ENCODE data around the gene ATP2A2. TPM values are rescaled to one million over a fixed set of nuclear protein-coding genes. Genes with fewer than 3 reads are reported as not detected.

Gene ATP2A2
- total RNA-seq, 1 donor from 2014 or later: 515 TPM

DNA sequence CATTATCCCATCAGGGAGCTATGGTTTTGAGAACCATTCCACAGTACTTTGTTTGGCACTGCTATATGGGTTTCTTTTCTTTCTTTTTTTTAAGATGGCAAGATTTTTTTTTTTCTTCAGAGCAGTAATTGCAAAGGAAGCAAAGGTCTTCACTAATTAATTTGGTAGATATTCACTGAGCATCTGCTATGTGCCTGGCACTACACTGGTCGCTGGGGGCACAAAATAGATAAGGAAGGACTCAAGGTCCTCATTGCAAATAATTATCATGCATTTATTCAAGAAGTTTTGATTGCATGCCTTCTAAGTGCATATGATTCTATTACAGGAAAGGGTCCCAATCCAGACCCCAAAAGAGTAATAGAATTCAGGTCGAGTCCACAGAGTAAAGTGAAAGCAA, 10.0 kb upstream of the ATP2A2 start:
- Histone ChIP-seq H3K4me3 (ENCODE audit: low read length in 3 of 3) (no peak overlapping the region), H3K9ac (ENCODE audit: low read depth in 1 of 3, low read length in 3 of 3) (peak overlapping the region in 1 of 3 donors; percentile 72), H3K4me1 (ENCODE audit: control insufficient read depth in 3 of 3, insufficient read depth in 3 of 3, low read length in 3 of 3) (peaks cover 37 to 48% (median 44%) of the 10 kb centered on the region in 3 donors)

DNA sequence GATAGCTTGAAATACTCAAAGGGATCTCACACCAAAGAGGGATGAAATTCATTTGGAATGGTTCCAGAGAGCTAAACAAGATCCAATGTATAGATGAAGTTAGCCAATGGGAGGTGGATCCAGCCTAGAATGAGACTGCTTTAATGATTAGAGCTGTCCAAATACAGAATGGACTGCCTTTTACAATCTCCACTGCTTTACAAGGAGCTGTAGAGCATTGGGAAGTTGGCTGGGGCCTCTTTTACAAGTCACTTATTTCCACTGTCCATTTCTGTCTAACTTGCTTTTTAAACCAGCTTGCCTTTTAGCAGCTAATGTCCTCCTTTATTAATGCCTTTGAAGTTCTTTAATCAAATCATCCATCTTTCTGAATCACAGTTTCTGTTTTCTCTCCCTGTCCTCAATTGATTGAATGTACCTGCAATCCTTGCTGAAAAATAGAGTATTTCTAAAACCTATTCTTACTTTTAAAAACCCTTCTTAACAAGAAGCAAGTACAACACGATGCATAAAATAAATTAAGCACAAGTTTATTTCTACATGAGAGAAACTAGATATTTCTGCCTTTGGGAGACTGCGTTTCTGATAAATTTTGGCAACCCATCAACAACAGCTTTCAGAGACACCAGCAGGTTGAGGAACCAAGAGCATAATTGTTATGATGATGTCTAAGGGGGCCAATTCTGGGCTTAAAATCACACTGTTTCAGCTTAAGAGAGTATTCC, 3.4 kb upstream of the ATP2A2 start:
- peaks cover 0 to 4% (median 0%) of the 10 kb centered on the region in 3 donors for H3K36me3 ChIP-seq (ENCODE audit: control insufficient read depth in 3 of 3, insufficient read depth in 3 of 3, low read length in 3 of 3)
- H3K27me3 ChIP-seq (ENCODE audit: control insufficient read depth in 3 of 3, insufficient read depth in 3 of 3, low read length in 3 of 3): no peaks in the 10 kb centered on the region
- no peak overlapping the region for H3K4me3 ChIP-seq (ENCODE audit: low read length in 3 of 3)
- no peak overlapping the region for H3K27ac ChIP-seq (ENCODE audit: low read depth, low read length)
- H3K4me1 ChIP-seq (ENCODE audit: control insufficient read depth in 3 of 3, insufficient read depth in 3 of 3, low read length in 3 of 3): peaks cover 9 to 15% (median 12%) of the 10 kb centered on the region in 3 donors
- H3K9ac ChIP-seq (ENCODE audit: low read depth in 1 of 3, low read length in 3 of 3): no peak overlapping the region
- no peaks in the 10 kb centered on the region for H3K9me3 ChIP-seq (ENCODE audit: control insufficient read depth in 3 of 3, low read length in 3 of 3)

More for the DNA sequence above, 10.0 kb upstream of the ATP2A2 start:
- Histone ChIP-seq H3K36me3 (ENCODE audit: control insufficient read depth in 3 of 3, insufficient read depth in 3 of 3, low read length in 3 of 3) (no peaks in the 10 kb centered on the region), H3K27ac (ENCODE audit: low read depth, low read length) (peak overlapping the region; percentile 36), H3K9me3 (ENCODE audit: control insufficient read depth in 3 of 3, low read length in 3 of 3) (no peaks in the 10 kb centered on the region), H3K27me3 (ENCODE audit: control insufficient read depth in 3 of 3, insufficient read depth in 3 of 3, low read length in 3 of 3) (no peaks in the 10 kb centered on the region)

GRCh38 chr12:110278255-110278536, 2.9 kb upstream of the ATP2A2 start:
- Histone ChIP-seq H3K4me3 (ENCODE audit: low read length in 3 of 3) (no peak overlapping the region), H3K9me3 (ENCODE audit: control insufficient read depth in 3 of 3, low read length in 3 of 3) (no peaks in the 10 kb centered on the region), H3K27ac (ENCODE audit: low read depth, low read length) (no peak overlapping the region), H3K4me1 (ENCODE audit: control insufficient read depth in 3 of 3, insufficient read depth in 3 of 3, low read length in 3 of 3) (peaks cover 11 to 15% (median 12%) of the 10 kb centered on the region in 3 donors), H3K9ac (ENCODE audit: low read depth in 1 of 3, low read length in 3 of 3) (no peak overlapping the region), H3K36me3 (ENCODE audit: control insufficient read depth in 3 of 3, insufficient read depth in 3 of 3, low read length in 3 of 3) (peaks cover 2 to 4% (median 4%) of the 10 kb centered on the region in 3 donors), H3K27me3 (ENCODE audit: control insufficient read depth in 3 of 3, insufficient read depth in 3 of 3, low read length in 3 of 3) (no peaks in the 10 kb centered on the region)

DNA sequence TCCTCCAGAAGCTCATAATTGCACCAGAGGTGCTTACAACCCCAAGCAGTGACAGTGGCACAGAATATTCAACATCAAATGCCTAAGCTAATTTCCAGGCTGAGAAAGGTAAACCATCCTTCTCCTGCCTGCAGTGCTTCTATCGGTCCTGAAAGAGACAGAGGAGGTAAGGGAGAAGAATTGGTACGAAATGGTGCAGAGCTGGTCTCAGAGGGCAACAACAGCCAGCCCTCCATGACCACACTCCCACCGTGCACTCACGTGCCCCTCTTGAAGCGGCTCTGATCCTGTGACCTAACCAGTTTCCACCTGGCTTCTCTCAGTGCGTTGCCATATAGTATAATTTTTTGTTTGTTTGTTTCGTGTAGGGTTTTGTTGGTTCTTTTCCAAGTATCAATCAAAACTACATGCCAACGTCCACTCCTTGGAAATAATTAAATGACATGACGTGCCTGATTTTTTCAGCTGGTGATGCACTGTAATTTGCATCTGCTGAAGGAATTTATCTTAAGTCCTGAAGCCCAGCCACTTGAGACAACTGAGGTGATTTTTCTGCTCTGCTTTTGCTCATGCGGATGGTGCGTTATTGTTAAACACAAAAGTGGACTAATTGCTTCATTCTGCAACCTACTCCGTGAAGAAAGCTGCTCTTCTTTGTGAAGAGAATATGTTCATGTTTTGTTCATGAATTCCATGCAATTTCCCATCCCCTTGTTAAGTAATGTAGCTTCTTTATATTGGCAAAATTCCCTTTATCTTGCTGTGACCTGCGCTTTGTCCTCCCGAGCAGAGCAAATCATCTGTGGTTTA, 1.3 kb upstream of the ATP2A2 start:
- H3K36me3 ChIP-seq (ENCODE audit: control insufficient read depth in 3 of 3, insufficient read depth in 3 of 3, low read length in 3 of 3): peaks cover 4 to 7% (median 7%) of the 10 kb centered on the region in 3 donors
- peak overlapping the region; percentile 79 to 86 (median 84) for H3K4me3 ChIP-seq (ENCODE audit: low read length in 3 of 3)
- H3K9ac ChIP-seq (ENCODE audit: low read depth in 1 of 3, low read length in 3 of 3): peak overlapping the region; percentile 51 to 93 (median 79)
- H3K9me3 ChIP-seq (ENCODE audit: control insufficient read depth in 3 of 3, low read length in 3 of 3): no peaks in the 10 kb centered on the region
- no peaks in the 10 kb centered on the region for H3K27me3 ChIP-seq (ENCODE audit: control insufficient read depth in 3 of 3, insufficient read depth in 3 of 3, low read length in 3 of 3)
- H3K4me1 ChIP-seq (ENCODE audit: control insufficient read depth in 3 of 3, insufficient read depth in 3 of 3, low read length in 3 of 3): peaks cover 7 to 24% (median 20%) of the 10 kb centered on the region in 3 donors
- H3K27ac ChIP-seq (ENCODE audit: low read depth, low read length): peak overlapping the region; percentile 91

DNA sequence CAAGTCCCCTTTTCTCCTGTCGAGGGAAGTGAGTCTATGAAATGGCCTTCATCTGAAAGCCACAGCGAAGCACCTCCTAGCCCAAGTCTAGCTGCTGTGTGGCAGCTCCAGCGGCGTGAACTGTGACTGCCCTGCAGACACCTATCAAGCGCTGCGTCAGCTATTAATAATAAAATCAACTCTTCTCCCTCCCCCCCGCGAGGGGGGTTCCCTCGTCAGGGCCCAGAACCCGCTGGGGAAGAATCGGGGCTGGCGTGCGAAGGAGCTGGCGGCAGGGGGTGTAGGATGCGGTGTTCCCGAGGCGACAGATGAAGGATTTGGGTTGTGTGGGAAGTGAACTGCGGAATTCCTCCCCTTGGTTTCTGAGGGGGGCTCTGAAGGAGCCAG, 662 bp upstream of the ATP2A2 start:
- no peaks in the 10 kb centered on the region for H3K9me3 ChIP-seq (ENCODE audit: control insufficient read depth in 3 of 3, low read length in 3 of 3)
- H3K9ac ChIP-seq (ENCODE audit: low read depth in 1 of 3, low read length in 3 of 3): peak overlapping the region; percentile 51 to 93 (median 79)
- H3K4me1 ChIP-seq (ENCODE audit: control insufficient read depth in 3 of 3, insufficient read depth in 3 of 3, low read length in 3 of 3): peaks cover 7 to 28% (median 20%) of the 10 kb centered on the region in 3 donors

DNA sequence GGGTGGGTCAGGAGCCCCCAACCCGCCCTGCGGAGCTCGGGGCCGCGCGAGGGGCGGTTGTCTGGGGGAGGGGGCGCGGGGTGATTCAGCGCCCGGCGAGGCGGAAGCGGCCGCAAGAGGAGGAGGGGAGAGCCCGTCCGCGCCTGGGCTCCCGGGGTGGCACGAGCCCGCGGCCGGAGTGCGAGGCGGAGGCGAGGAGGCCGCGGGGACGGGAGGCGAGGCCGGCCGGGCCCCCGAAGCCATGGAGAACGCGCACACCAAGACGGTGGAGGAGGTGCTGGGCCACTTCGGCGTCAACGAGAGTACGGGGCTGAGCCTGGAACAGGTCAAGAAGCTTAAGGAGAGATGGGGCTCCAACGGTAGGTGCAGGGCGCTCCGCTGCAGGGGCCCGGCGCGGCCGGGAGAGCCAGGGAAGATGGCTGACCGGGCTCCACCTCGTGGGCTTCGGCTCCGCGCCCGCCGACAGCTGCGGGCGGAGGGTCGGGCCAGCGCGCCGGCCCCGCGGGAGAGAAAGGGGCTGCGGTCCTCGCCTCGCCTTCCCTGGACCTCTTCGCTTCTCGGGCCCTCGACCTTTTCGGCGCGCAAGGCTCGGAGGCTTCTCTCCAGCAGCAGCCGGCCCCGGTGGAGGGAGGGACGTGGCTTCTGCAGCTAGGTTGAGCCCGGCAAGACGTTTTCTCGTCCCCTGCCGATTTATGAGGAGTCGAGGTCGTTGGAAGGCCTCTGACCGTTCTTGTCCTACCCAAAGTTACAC, 677 bp downstream of the ATP2A2 start:
- Histone ChIP-seq H3K4me1 (ENCODE audit: control insufficient read depth in 3 of 3, insufficient read depth in 3 of 3, low read length in 3 of 3) (peaks cover 10 to 28% (median 20%) of the 10 kb centered on the region in 3 donors), H3K36me3 (ENCODE audit: control insufficient read depth in 3 of 3, insufficient read depth in 3 of 3, low read length in 3 of 3) (peaks cover 7 to 12% (median 11%) of the 10 kb centered on the region in 3 donors), H3K4me3 (ENCODE audit: low read length in 3 of 3) (peak overlapping the region; percentile 77 to 89 (median 80)), H3K27me3 (ENCODE audit: control insufficient read depth in 3 of 3, insufficient read depth in 3 of 3, low read length in 3 of 3) (no peaks in the 10 kb centered on the region), H3K27ac (ENCODE audit: low read depth, low read length) (peak overlapping the region; percentile 91), H3K9me3 (ENCODE audit: control insufficient read depth in 3 of 3, low read length in 3 of 3) (no peaks in the 10 kb centered on the region), H3K9ac (ENCODE audit: low read depth in 1 of 3, low read length in 3 of 3) (peak overlapping the region; percentile 75 to 93 (median 90))

More for the DNA sequence above, 662 bp upstream of the ATP2A2 start:
- Histone ChIP-seq H3K4me3 (ENCODE audit: low read length in 3 of 3) (peak overlapping the region; percentile 79 to 86 (median 84)), H3K36me3 (ENCODE audit: control insufficient read depth in 3 of 3, insufficient read depth in 3 of 3, low read length in 3 of 3) (peaks cover 7 to 9% (median 8%) of the 10 kb centered on the region in 3 donors), H3K27me3 (ENCODE audit: control insufficient read depth in 3 of 3, insufficient read depth in 3 of 3, low read length in 3 of 3) (no peaks in the 10 kb centered on the region), H3K27ac (ENCODE audit: low read depth, low read length) (peak overlapping the region; percentile 91)

DNA sequence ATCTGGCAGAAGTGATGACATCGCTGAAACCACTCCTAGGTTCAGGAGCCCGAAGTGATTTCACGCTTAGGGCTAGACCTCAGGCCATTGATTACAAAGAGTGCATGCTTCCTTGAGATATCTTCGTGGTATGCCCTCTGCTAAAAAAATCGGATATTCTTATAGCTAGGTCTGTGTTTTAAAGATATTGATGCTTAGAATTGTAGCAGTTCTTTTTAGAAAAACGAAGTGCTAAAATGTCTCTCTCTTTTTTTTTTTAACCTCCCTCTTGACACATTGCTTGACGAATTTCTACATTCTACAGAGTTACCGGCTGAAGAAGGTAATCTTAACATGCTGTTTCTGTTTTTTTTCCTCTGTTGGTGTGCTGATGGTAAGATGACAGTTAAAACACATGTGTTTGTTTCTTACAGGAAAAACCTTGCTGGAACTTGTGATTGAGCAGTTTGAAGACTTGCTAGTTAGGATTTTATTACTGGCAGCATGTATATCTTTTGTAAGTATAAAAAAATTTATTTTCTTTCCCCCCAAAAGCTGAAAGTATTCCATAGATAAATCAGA, 1.3 kb downstream of the ATP2A2 start:
- H3K9me3 ChIP-seq (ENCODE audit: control insufficient read depth in 3 of 3, low read length in 3 of 3): no peaks in the 10 kb centered on the region
- peaks cover 7 to 14% (median 12%) of the 10 kb centered on the region in 3 donors for H3K36me3 ChIP-seq (ENCODE audit: control insufficient read depth in 3 of 3, insufficient read depth in 3 of 3, low read length in 3 of 3)
- H3K9ac ChIP-seq (ENCODE audit: low read depth in 1 of 3, low read length in 3 of 3): peak overlapping the region; percentile 75 to 93 (median 90)
- no peaks in the 10 kb centered on the region for H3K27me3 ChIP-seq (ENCODE audit: control insufficient read depth in 3 of 3, insufficient read depth in 3 of 3, low read length in 3 of 3)
- peak overlapping the region; percentile 91 for H3K27ac ChIP-seq (ENCODE audit: low read depth, low read length)
- peaks cover 6 to 28% (median 20%) of the 10 kb centered on the region in 3 donors for H3K4me1 ChIP-seq (ENCODE audit: control insufficient read depth in 3 of 3, insufficient read depth in 3 of 3, low read length in 3 of 3)
- peak overlapping the region; percentile 77 to 89 (median 80) for H3K4me3 ChIP-seq (ENCODE audit: low read length in 3 of 3)

GRCh38 chr12:110282956-110283817, 2.1 kb downstream of the ATP2A2 start:
- H3K9me3 ChIP-seq (ENCODE audit: control insufficient read depth in 3 of 3, low read length in 3 of 3): no peaks in the 10 kb centered on the region

More at GRCh38 chr12:110282956-110283817, 2.1 kb downstream of the ATP2A2 start:
- Histone ChIP-seq H3K36me3 (ENCODE audit: control insufficient read depth in 3 of 3, insufficient read depth in 3 of 3, low read length in 3 of 3) (peaks cover 7 to 16% (median 15%) of the 10 kb centered on the region in 3 donors), H3K27me3 (ENCODE audit: control insufficient read depth in 3 of 3, insufficient read depth in 3 of 3, low read length in 3 of 3) (no peaks in the 10 kb centered on the region), H3K27ac (ENCODE audit: low read depth, low read length) (peak overlapping the region; percentile 91), H3K9ac (ENCODE audit: low read depth in 1 of 3, low read length in 3 of 3) (peak overlapping the region; percentile 75 to 93 (median 90)), H3K4me3 (ENCODE audit: low read length in 3 of 3) (peak overlapping the region; percentile 77 to 89 (median 80)), H3K4me1 (ENCODE audit: control insufficient read depth in 3 of 3, insufficient read depth in 3 of 3, low read length in 3 of 3) (peaks cover 6 to 28% (median 21%) of the 10 kb centered on the region in 3 donors)
